ENCODE measurements around the gene DDX53.

DNA sequence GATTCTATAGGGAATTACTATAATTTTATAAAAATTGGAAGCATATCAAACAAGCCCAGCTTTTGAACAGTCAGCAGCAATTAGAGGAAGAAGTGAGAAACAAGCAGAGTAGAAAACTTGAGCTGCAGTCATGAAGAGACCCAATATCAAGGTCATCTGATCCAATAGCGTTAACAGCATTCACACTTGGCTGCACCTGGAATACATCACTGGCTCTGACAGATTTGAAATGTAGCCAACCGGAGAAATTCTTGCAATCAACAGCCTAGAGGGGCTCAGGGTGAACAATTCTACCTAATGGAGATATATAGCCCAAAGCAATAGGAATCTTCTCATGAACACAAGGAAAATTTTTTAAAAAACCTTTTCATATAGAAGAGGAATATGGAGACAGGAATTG lies 13.6 kb downstream of the DDX53 start:
- TF ChIP-seq, protein P1, sequence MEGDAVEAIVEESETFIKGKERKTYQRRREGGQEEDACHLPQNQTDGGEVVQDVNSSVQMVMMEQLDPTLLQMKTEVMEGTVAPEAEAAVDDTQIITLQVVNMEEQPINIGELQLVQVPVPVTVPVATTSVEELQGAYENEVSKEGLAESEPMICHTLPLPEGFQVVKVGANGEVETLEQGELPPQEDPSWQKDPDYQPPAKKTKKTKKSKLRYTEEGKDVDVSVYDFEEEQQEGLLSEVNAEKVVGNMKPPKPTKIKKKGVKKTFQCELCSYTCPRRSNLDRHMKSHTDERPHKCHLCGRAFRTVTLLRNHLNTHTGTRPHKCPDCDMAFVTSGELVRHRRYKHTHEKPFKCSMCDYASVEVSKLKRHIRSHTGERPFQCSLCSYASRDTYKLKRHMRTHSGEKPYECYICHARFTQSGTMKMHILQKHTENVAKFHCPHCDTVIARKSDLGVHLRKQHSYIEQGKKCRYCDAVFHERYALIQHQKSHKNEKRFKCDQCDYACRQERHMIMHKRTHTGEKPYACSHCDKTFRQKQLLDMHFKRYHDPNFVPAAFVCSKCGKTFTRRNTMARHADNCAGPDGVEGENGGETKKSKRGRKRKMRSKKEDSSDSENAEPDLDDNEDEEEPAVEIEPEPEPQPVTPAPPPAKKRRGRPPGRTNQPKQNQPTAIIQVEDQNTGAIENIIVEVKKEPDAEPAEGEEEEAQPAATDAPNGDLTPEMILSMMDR (IDR thresholded peaks at IDR 0.05): no peak
- no peak for TF ChIP-seq EP300 (IDR thresholded peaks at IDR 0.05; ENCODE audit: low read depth)
- TF ChIP-seq POLR2AphosphoS5 (IDR thresholded peaks at IDR 0.05): no peak
- no peak for TF ChIP-seq POLR2A (IDR thresholded peaks at IDR 0.05)

All from transverse colon (tissue), 4 donors.